HL-60 (cell line): ENCODE results near the gene ZNF358.

ENCODE experiments used
- CTCF ChIP-seq: IDR thresholded peaks from one replicate; pipeline ENCODE4 v1.5.1; 2011; ENCODE audit warnings: low read length, control low read depth, inconsistent platforms; ENCODE audit not compliant: insufficient read depth
- GABPA ChIP-seq: IDR thresholded peaks from 2 replicates; pipeline ENCODE4 v1.6.1; 2012; ENCODE audit warnings: low read depth
- POLR2AphosphoS5 ChIP-seq: IDR thresholded peaks from 2 replicates; pipeline ENCODE4 v1.6.1; 2012; ENCODE audit warnings: low read depth
- REST ChIP-seq: IDR thresholded peaks from 2 replicates; pipeline ENCODE4 v1.6.1; 2012; ENCODE audit warnings: low read depth; ENCODE audit not compliant: insufficient replicate concordance
- SPI1 ChIP-seq: IDR thresholded peaks from 2 replicates; pipeline ENCODE4 v1.6.1; 2012; ENCODE audit warnings: low read depth, mild to moderate bottlenecking, borderline replicate concordance

GRCh38 chr19:7497292-7497691 lies 18.6 kb upstream of the ZNF358 start:
- TF ChIP-seq POLR2AphosphoS5 (no peak), CTCF (peak; percentile 28), REST (no peak), GABPA (no peak), SPI1 (no peak)
